ENCODE results near the gene APOD.

DNA sequence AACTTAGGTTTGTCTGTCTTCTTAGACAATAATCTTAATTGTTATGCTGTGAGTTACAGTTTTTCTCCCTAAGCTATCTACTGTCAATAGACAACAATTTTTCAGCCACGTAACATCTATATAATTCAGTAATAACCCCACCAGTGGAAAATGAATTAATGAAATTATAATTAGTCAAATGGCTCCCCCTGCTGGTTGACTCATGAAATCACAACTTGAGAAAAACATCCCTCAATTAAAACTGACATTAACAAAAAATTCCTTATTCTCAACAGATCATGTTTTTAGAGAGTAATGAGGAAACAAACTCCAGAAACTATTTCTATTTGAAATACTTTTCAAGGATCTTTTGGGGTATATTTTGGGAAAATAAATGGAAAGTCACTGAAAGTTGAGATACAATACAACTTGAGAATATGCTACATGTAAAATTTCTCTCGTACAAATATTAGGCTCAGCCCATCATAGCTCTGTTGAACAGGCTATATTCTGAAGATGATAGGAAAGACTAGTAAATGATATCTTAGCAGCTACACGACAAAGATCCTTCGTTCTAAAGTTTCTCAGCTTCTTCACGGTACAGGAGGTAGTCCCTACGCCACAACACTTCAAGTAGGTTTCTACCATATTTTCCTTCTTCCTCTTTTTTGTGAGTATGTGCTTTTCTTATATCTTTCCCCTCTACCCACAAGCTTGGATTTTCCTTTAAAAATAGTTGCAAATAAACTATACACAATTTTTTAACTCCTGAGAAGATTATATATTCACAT lies 61.3 kb downstream of the APOD start:
- TF ChIP-seq, protein P1, sequence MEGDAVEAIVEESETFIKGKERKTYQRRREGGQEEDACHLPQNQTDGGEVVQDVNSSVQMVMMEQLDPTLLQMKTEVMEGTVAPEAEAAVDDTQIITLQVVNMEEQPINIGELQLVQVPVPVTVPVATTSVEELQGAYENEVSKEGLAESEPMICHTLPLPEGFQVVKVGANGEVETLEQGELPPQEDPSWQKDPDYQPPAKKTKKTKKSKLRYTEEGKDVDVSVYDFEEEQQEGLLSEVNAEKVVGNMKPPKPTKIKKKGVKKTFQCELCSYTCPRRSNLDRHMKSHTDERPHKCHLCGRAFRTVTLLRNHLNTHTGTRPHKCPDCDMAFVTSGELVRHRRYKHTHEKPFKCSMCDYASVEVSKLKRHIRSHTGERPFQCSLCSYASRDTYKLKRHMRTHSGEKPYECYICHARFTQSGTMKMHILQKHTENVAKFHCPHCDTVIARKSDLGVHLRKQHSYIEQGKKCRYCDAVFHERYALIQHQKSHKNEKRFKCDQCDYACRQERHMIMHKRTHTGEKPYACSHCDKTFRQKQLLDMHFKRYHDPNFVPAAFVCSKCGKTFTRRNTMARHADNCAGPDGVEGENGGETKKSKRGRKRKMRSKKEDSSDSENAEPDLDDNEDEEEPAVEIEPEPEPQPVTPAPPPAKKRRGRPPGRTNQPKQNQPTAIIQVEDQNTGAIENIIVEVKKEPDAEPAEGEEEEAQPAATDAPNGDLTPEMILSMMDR (IDR thresholded peaks at IDR 0.05; ENCODE audit: low read length), result peak; percentile 87
- TF ChIP-seq EZH2phosphoT487 (IDR thresholded peaks at IDR 0.05; ENCODE audit: low read length), result no peak

Measured in MM.1S (cell line).